Muscle of back (tissue), 11 donors: ENCODE results near the gene C12orf76. TPM values are rescaled to one million over a fixed set of nuclear protein-coding genes. Genes with fewer than 3 reads are reported as not detected.

Source experiments
- DNase-seq, 3 donors: peaks; one replicate each; pipeline versions ENCODE4 v3.0.0 to v3.0.0-alpha.2; 2013
- polyA plus RNA-seq, 10 donors: library from polyadenylated mRNA; unstranded; fragments of 120-200 nt; gene quantifications; one replicate each; pipeline ENCODE4 v1.2.1, GENCODE V29; 2013; ENCODE audit not compliant: insufficient read length in 10 of 10

C12orf76 gene
- polyA plus RNA-seq, 10 donors: 19.7 to 34.2 (median 24.5) TPM

DNA sequence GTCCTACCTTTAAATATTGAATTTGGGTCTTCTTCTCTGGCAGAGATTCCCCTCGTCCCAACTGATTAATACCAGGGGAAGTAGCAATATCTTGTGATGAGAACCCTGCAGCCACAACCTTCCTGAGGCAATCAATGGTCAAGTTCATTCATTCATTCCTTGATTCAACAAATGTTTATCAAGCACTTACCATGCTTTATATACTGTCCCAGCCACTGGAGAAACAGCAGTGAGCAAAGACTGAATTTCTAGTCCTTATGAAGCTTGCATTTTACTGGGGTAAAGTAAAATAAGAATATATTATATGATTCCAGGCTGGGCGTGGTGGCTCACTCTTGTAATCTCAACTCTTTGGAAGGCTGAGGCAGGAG is 51.9 kb downstream of the C12orf76 start:
- DNase-seq: no peak

- peak; percentile 92 to 96 (median 94) for DNase-seq
Measured at GRCh38 chr12:109995686-109996482, 52.4 kb downstream of the C12orf76 start, which contains the start of gene GIT2. GIT2 (minus strand) TSS chr12:109996368; CDS start chr12:109996224, 144 bp downstream.

DNA sequence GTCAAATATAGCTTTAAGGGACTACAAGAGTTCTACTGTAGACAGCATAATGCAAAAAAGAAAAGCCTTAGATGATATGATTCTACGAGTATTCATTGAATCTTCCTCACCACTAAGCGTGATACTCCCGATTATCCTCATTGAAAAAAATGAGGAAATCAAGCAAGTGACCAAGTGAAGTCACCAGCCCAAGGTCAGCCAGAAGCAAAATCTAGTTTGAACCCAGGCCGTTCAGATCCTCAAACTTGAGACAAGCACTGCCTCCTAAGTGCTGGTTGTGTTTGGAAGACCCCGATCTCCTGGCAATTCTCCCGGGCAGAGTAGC is 53.0 kb downstream of the C12orf76 start:
- DNase-seq: peak in 2 of 3 donors; percentile 30 to 63

GRCh38 chr12:109994401-109995175 is 53.7 kb downstream of the C12orf76 start:
- DNase-seq: no peak

- no peak for DNase-seq
Measured at GRCh38 chr12:109993091-109993490, 55.2 kb downstream of the C12orf76 start.

- no peak for DNase-seq
Measured at GRCh38 chr12:109991586-109991985, 56.7 kb downstream of the C12orf76 start.

Other genes with a start within 250 kb of the C12orf76 start
- 1 to 10 TPM in 6 of 10 donors, under 1 TPM in 4; 0.50 to 2.8 (median 1.1) TPM for gene TRPV4, start 215.1 kb downstream of the C12orf76 start, polyA plus RNA-seq
- gene GLTP, start 168.0 kb downstream of the C12orf76 start, polyA plus RNA-seq: 10 to 100 TPM; 20.3 to 41.7 (median 24.9) TPM
- gene TCHP, start 148.2 kb downstream of the C12orf76 start, polyA plus RNA-seq: 10 to 100 TPM; 13.6 to 24.7 (median 20.2) TPM
- gene GIT2, start 52.2 kb downstream of the C12orf76 start, polyA plus RNA-seq: 10 to 100 TPM; 33.6 to 70.1 (median 49.0) TPM
- gene ANKRD13A, start 49.1 kb downstream of the C12orf76 start, polyA plus RNA-seq: 10 to 100 TPM; 30.2 to 63.6 (median 43.6) TPM
- gene IFT81, start 75.8 kb upstream of the C12orf76 start, polyA plus RNA-seq: 10 to 100 TPM; 14.1 to 25.9 (median 17.6) TPM
- 100 to 1,000 TPM; 521 to 744 (median 631) TPM for gene ATP2A2, start 232.7 kb upstream of the C12orf76 start, polyA plus RNA-seq